Activated CD4-positive, alpha-beta T cell treated with anti-CD3 and anti-CD28 coated beads for 36 hours (primary cell): ENCODE results near the gene OR5V1. TPM values are rescaled to one million over a fixed set of nuclear protein-coding genes. Genes with fewer than 3 reads are reported as not detected.
"Not testable (repeated sequence)": the region's sequence is repeated elsewhere in the genome, so short reads cannot be mapped to it uniquely, and the experiment has no call there.

ENCODE experiments used
- ATAC-seq: fragments of 200-7000 bp; cut with Tn5 transposase; one replicate; pipeline ENCODE4 v1.10.0; 2021; ENCODE audit warnings: mild to moderate bottlenecking, moderate library complexity
- CTCF ChIA-PET: fragments of 350-600 bp; sonication (Branson Sonifier 250); formaldehyde crosslinking; loops from one replicate; lab custom pipeline; 2021; ENCODE audit warnings: antibody characterized with exemption; lab: Charles Lee
- POLR2A ChIA-PET: fragments of 350-600 bp; sonication (Branson Sonifier 250); formaldehyde crosslinking; loops from one replicate; lab custom pipeline; 2021; ENCODE audit warnings: antibody characterized with exemption, inconsistent platforms; lab: Charles Lee
- DNase-seq: peaks from one replicate; pipeline ENCODE4 v3.0.0-alpha.2; 2020
- H3K27ac Mint-ChIP-seq: one replicate; pipeline ENCODE4 v1.8.0; 2021; ENCODE audit warnings: mixed read lengths
- H3K27me3 Mint-ChIP-seq: one replicate; pipeline ENCODE4 v1.8.0; 2021; ENCODE audit warnings: mixed read lengths
- H3K36me3 Mint-ChIP-seq: one replicate; pipeline ENCODE4 v1.8.0; 2021; ENCODE audit warnings: low read depth, mixed read lengths
- H3K4me1 Mint-ChIP-seq: one replicate; pipeline ENCODE4 v1.8.0; 2021; ENCODE audit warnings: mixed read lengths
- H3K4me3 Mint-ChIP-seq: one replicate; pipeline ENCODE4 v1.8.0; 2021; ENCODE audit warnings: mild to moderate bottlenecking, moderate library complexity, mixed read lengths
- H3K9me3 Mint-ChIP-seq: one replicate; pipeline ENCODE4 v1.8.0; 2021; ENCODE audit warnings: low read depth, mixed read lengths
- intact Hi-C, 2 experiments: fragments of 100-400 bp; cut with DNase I in 1 of 2; cut with micrococcal nuclease in 1 of 2; formaldehyde crosslinking; loops; one replicate each; pipeline versions ENCODE4 v1.14.2 to v1.15.1; 2022 to 2024; cut with DNase I, micrococcal nuclease
- total RNA-seq, 2 experiments: library from RNA; stranded (reverse); gene quantifications; one replicate each; pipeline ENCODE4 v1.2.3, GENCODE V29; 2021

Gene OR5V1
- total RNA-seq = not detected

GRCh38 chr6:29368765-29369164 lies at the start of gene OR5V1:
OR5V1 (minus strand) TSS chr6:29368865; CDS start chr6:29356195, 12,670 bp downstream.
- H3K36me3 Mint-ChIP-seq = no peaks in the 10 kb centered on the region
- no peak within 1 kb of the TSS for H3K4me3 Mint-ChIP-seq
- ATAC-seq = no peak
- no peak for DNase-seq
- no peak within 1 kb of the TSS for H3K27ac Mint-ChIP-seq
- no peaks in the 10 kb centered on the region for H3K4me1 Mint-ChIP-seq
- POLR2A ChIA-PET = no interaction called here
- no peaks in the 10 kb centered on the region for H3K9me3 Mint-ChIP-seq
- CTCF ChIA-PET = interaction anchor here (0.7 kb wide), 1 partner anchor 219 kb away, joined by 3 read pairs; no protein-coding TSS in a partner anchor
- H3K27me3 Mint-ChIP-seq = peaks cover 16% of the 10 kb centered on the region
- intact Hi-C loops = no loop called here

- no peak for ATAC-seq
- H3K4me3 Mint-ChIP-seq = no peak within 1 kb of the TSS
- CTCF ChIA-PET = no interaction called here
Observed at GRCh38 chr6:29414588-29414987, 45.9 kb upstream of the OR5V1 start, which contains the start of gene OR12D1. OR12D1 (plus strand) TSS chr6:29414928.

GRCh38 chr6:29403801-29404200 lies 35.1 kb upstream of the OR5V1 start:
- DNase-seq (no peak), ATAC-seq (no peak)
- Mint-ChIP-seq H3K27me3 (peaks cover 23% of the 10 kb centered on the region), H3K4me1 (no peaks in the 10 kb centered on the region), H3K4me3 (no peak overlapping the region), H3K9me3 (no peaks in the 10 kb centered on the region), H3K27ac (no peak overlapping the region), H3K36me3 (no peaks in the 10 kb centered on the region)
- ChIA-PET POLR2A (no interaction called here), CTCF (no interaction called here)
- intact Hi-C loops = no loop called here

More at GRCh38 chr6:29414588-29414987, 45.9 kb upstream of the OR5V1 start, which contains the start of gene OR12D1:
- Mint-ChIP-seq H3K27ac (no peak within 1 kb of the TSS), H3K36me3 (no peaks in the 10 kb centered on the region), H3K27me3 (peaks cover 37% of the 10 kb centered on the region), H3K9me3 (peaks cover 2% of the 10 kb centered on the region), H3K4me1 (no peaks in the 10 kb centered on the region)
- no peak for DNase-seq
- intact Hi-C loops = no loop called here
- POLR2A ChIA-PET = no interaction called here

DNA sequence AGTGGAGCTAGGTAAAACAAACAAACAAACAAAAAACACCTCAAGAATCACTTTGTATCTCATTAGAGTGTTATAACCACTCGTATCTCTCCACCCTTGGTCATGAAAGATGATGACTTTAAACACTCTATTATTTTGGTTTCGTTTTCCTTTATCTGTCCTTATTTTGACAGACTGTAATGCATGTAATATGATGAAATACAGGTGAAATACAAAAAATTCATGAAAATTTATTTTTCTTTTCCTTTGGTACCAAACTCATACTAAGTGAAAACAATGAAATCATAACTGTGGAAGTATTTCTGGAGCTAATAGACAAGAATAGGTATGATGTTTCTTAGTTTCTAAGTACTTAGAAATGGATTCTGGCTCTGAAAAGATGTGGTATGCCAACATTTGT lies 30.9 kb upstream of the OR5V1 start:
- H3K36me3 Mint-ChIP-seq = no peaks in the 10 kb centered on the region
- H3K27ac Mint-ChIP-seq = no peak overlapping the region
- no peaks in the 10 kb centered on the region for H3K9me3 Mint-ChIP-seq
- CTCF ChIA-PET = interaction anchor here (0.5 to 0.7 kb wide), 2 partner anchors 479 to 611 kb away, joined by 3 to 4 read pairs; no protein-coding TSS in a partner anchor
- H3K4me1 Mint-ChIP-seq = no peaks in the 10 kb centered on the region
- POLR2A ChIA-PET = no interaction called here
- no peak overlapping the region for H3K4me3 Mint-ChIP-seq
- intact Hi-C loops = no loop called here
- peaks cover 39% of the 10 kb centered on the region for H3K27me3 Mint-ChIP-seq
- no peak for DNase-seq
- no peak for ATAC-seq

DNA sequence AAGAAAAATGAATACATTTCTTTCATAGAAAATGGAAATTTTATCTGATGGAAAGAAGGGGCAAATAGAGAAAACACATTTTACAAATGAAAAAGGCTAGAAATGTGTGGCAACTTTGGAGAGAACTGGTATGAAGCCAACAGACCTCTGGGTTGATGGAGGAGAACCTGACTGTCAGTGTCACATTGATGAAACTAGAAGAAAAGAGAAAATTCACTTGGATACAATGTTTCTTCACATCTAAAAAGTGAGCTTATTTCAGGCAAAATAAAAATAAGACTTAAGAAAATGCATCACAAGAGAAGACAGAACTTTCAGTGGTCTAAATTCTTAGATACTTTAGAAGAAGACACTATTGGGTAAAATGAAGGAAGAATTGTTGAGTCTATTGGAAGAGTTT lies 26.7 kb upstream of the OR5V1 start, which contains the start of gene OR12D2:
OR12D2 (plus strand) TSS at position 301 of the 400 bp plus-strand sequence. CDS start 1,069 bp downstream, outside the sequence.
- ChIA-PET CTCF (no interaction called here), POLR2A (no interaction called here)
- Mint-ChIP-seq H3K4me3 (no peak within 1 kb of the TSS), H3K9me3 (no peaks in the 10 kb centered on the region), H3K27me3 (peaks cover 40% of the 10 kb centered on the region), H3K27ac (no peak within 1 kb of the TSS), H3K36me3 (no peaks in the 10 kb centered on the region), H3K4me1 (no peaks in the 10 kb centered on the region)
- ATAC-seq (no peak), DNase-seq (no peak)
- intact Hi-C loops = no loop called here

- Mint-ChIP-seq H3K4me3 (no peak overlapping the region), H3K4me1 (no peaks in the 10 kb centered on the region), H3K36me3 (no peaks in the 10 kb centered on the region), H3K27me3 (peaks cover 32% of the 10 kb centered on the region), H3K9me3 (no peaks in the 10 kb centered on the region), H3K27ac (no peak overlapping the region)
- no peak for DNase-seq
- CTCF ChIA-PET = no interaction called here
- ATAC-seq = no peak
- intact Hi-C loops = no loop called here
- POLR2A ChIA-PET = no interaction called here
Observed at GRCh38 chr6:29388533-29388932, 19.9 kb upstream of the OR5V1 start.

DNA sequence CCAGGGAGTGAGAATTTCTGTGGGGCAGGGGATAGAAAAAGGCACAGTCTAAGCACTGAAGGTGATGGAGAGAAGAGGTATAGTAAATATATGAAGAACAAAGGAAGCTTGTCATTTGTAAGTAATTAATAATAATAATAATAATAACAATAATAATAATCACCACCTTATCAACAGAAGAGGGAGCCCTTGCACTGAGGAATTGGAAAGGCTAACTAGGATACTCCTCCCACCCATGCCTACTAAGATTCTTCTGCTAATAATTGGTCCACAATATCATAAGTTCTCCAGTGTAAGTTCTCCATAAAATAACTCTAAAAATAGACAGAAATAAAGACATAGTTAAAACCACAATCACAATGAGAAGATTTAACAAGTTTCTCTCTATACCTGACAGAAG lies 7.3 kb upstream of the OR5V1 start:
- ChIA-PET POLR2A (no interaction called here), CTCF (interaction anchor here (1.1 kb wide), 1 partner anchor 320 kb away, joined by 3 read pairs; no protein-coding TSS in a partner anchor)
- no peaks in the 10 kb centered on the region for H3K4me1 Mint-ChIP-seq
- no peak overlapping the region for H3K4me3 Mint-ChIP-seq
- H3K27ac Mint-ChIP-seq = no peak overlapping the region
- DNase-seq (no peak), ATAC-seq (no peak)
- peaks cover 25% of the 10 kb centered on the region for H3K27me3 Mint-ChIP-seq
- intact Hi-C loops = no loop called here
- no peaks in the 10 kb centered on the region for H3K36me3 Mint-ChIP-seq
- H3K9me3 Mint-ChIP-seq = no peaks in the 10 kb centered on the region

DNA sequence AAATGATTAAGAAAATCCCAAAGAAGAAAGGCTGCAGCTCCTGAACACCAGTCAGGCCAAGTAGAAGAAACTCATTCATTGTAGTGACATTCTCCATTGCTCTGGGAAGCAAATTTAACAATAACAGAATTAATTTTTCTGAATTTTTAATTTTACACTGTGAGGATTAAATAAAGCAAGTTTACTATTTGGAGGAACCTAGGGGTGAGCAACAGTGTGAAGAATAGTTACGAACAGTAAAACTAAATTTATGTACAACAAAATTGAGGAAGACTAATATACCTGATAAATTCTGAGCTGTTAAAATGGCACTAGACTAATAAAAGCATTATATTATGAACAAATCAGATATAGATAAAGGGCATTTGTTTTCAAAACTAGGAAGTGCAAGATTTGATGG lies 6.5 kb upstream of the OR5V1 start, which contains the start of gene OR12D3:
OR12D3 (minus strand) TSS at position 101 of the 400 bp plus-strand sequence; CDS start at position 97, 4 bp downstream.
- H3K9me3 Mint-ChIP-seq = no peaks in the 10 kb centered on the region
- H3K27me3 Mint-ChIP-seq = peaks cover 27% of the 10 kb centered on the region
- H3K4me3 Mint-ChIP-seq = no peak within 1 kb of the TSS
- no peak within 1 kb of the TSS for H3K27ac Mint-ChIP-seq
- POLR2A ChIA-PET = no interaction called here
- CTCF ChIA-PET = interaction anchor here (0.6 to 1.1 kb wide), 2 partner anchors 159 to 321 kb away, joined by 3 read pairs; no protein-coding TSS in a partner anchor
- DNase-seq (no peak), ATAC-seq (no peak)
- intact Hi-C loops = no loop called here
- no peaks in the 10 kb centered on the region for H3K36me3 Mint-ChIP-seq
- H3K4me1 Mint-ChIP-seq = no peaks in the 10 kb centered on the region

GRCh38 chr6:29355603-29356002 lies 13.1 kb downstream of the OR5V1 start:
- CTCF ChIA-PET = no interaction called here
- DNase-seq (no peak), ATAC-seq (no peak)
- POLR2A ChIA-PET = no interaction called here
- Mint-ChIP-seq H3K36me3 (no peaks in the 10 kb centered on the region), H3K4me3 (no peak overlapping the region), H3K27ac (no peak overlapping the region), H3K27me3 (peaks cover 38% of the 10 kb centered on the region), H3K4me1 (no peaks in the 10 kb centered on the region), H3K9me3 (peaks cover 7% of the 10 kb centered on the region)
- intact Hi-C loops = no loop called here

DNA sequence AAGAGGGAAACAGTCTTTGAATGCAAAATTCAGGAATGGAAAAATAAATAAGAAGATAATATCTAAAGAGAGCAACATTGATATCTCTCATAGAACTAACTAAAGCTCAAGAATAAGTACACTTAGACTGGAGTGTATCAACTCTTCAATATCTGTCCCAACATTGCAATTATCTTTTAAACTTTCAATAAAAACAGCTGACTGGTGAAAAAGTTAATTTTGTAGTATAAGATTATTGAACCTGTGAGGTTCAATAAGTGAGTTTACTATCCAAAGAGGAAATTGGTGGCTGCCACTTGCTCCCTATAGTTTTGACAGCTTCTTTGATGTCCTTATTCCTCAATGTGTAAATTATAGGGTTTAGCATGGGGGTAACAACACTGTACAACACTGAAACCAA lies 13.7 kb downstream of the OR5V1 start:
- Mint-ChIP-seq H3K4me1 (no peaks in the 10 kb centered on the region), H3K27me3 (peaks cover 39% of the 10 kb centered on the region), H3K4me3 (no peak overlapping the region), H3K27ac (no peak overlapping the region), H3K9me3 (peaks cover 7% of the 10 kb centered on the region), H3K36me3 (no peaks in the 10 kb centered on the region)
- DNase-seq (no peak), ATAC-seq (no peak)
- CTCF ChIA-PET = no interaction called here
- POLR2A ChIA-PET = no interaction called here
- intact Hi-C loops = no loop called here

GRCh38 chr6:29349348-29349747 lies 19.3 kb downstream of the OR5V1 start:
- H3K27ac Mint-ChIP-seq, CTCF ChIA-PET: not testable (repeated sequence)

DNA sequence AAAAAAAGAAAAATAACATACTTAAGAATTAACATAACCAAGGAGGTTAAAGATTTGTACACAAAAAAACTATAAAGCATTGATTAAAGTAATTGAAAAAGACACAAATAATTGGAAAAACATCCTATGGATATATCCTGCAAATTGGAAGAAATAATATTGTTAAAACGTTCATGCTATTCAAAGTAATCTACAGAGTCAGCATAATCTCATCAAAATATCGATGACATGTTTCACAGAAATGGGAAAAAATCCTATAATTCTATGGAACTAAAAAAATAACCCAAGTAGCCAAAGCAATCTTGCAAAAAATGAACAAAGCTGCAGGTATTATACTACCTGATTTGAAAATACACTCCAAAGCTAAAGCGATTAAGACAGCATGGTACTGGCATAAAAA lies 23.3 kb downstream of the OR5V1 start:
- Mint-ChIP-seq H3K4me1 (no peaks in the 10 kb centered on the region), H3K9me3 (no peaks in the 10 kb centered on the region), H3K27ac (no peak overlapping the region), H3K4me3 (no peak overlapping the region), H3K27me3 (peaks cover 28% of the 10 kb centered on the region), H3K36me3 (no peaks in the 10 kb centered on the region)
- POLR2A ChIA-PET = no interaction called here
- intact Hi-C loops = no loop called here
- DNase-seq (no peak), ATAC-seq (no peak)
- CTCF ChIA-PET = interaction anchor here (0.6 kb wide), 1 partner anchor 26 kb away, joined by 3 read pairs; no protein-coding TSS in a partner anchor

More at GRCh38 chr6:29349348-29349747, 19.3 kb downstream of the OR5V1 start:
- H3K9me3 Mint-ChIP-seq, H3K4me3 Mint-ChIP-seq, H3K4me1 Mint-ChIP-seq, intact Hi-C loops, DNase-seq, H3K36me3 Mint-ChIP-seq, ATAC-seq: not testable (repeated sequence)
- POLR2A ChIA-PET = interaction anchor here (0.6 kb wide), 1 partner anchor 107 kb away, joined by 5 read pairs; the partner anchor contains the start of genes OR11A1 and OR2H1
- H3K27me3 Mint-ChIP-seq = peaks cover 41% of the 10 kb centered on the region
